GM18873 (cell line): Measurements from ENCODE around the gene CHEK1.
"Not testable (repeated sequence)": the region's sequence is repeated elsewhere in the genome, so short reads cannot be mapped to it uniquely, and the experiment has no call there.

Experiments used
- ATAC-seq: cut with Tn5 transposase; IDR thresholded peaks from one replicate; pipeline ENCODE4 v1.9.1; 2021; ENCODE audit warnings: mild to moderate bottlenecking, moderate library complexity, moderate number of reproducible peaks; ENCODE audit not compliant: unreplicated experiment, low FRiP score

The CHEK1 gene

DNA sequence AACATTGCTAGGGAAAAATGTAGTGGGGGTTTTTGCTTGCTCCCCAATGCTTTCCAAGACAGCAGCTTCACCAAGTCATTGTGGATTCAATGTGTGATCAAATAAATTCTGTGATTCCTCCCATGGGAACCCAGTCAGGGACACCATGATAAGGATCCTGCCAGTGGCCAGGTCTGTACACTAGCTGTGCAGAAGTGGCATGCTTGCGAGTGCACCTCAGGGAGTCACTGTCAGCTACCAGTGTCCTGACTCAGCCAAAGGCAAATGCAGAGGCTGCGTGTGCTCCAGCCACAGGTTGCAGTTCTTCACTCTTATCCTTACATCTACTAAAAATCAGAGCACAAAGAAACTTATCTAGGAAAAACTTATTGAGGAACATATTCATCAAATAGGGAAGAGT, 65.0 kb downstream of the CHEK1 start:
- ATAC-seq = no peak

DNA sequence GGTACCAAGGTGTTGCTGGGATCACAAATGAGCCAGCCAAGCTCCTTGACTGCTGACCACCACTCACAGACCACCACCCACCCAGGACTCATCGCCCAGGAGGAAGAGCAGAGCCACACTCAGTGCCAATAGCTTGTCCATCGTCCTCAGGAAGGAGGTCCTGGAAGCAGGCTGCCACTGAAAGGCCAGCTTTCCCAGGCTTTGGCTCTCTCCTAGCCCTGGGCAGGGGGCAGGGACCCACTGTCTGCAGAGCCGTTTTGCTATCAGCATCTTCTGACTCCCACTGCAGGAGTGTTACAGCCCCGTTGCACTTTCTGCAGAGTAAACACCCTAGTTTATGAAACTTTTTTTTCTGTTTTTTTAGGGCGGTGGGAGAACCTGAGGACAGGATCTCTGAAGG, 67.9 kb downstream of the CHEK1 start:
- ATAC-seq = no peak

DNA sequence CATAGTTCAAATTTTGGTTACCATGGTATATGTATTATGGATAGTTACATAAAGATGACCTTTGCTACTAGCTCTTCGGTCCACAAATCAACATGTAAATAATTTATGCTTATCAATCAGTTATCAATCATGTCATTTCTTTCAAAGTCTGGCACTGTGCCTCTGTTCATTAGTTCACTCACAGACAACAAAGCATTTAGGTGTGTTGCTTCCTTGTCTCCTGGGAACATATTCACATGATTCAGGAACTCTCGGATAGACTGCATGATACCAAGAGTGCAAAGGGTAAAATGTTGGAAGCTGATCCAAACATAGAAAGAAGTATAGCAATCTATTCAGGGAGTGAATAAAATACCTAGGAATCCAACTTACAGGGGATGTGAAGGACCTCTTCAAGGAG, 70.0 kb downstream of the CHEK1 start:
- no peak for ATAC-seq

DNA sequence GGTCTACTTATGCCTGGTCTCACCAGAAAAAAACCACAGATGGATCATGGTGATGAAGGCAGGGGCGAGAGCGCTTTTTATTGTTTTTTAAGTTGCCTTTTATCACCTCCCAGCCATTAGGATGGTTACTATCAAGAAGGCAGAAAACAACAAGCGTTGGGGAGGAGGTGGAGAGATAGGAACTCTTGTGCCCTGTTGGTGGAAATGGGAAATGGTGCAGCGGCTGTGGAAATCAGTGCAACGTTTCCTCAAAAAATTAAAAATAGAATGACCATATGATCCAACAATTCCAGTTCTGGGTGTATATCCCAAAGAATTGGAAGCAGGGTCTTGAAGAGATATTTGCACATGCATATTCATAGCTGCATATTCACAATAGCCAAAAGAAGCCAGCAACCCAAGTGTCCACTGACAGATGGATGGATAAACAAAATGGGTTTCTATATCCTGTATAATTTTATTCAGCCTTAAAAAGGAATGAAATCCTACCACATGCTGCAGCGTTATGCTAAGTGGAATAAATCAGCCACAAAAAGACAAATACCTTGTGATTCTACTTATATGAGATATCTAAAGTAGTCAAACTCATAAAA, 76.2 kb downstream of the CHEK1 start:
- no peak for ATAC-seq

DNA sequence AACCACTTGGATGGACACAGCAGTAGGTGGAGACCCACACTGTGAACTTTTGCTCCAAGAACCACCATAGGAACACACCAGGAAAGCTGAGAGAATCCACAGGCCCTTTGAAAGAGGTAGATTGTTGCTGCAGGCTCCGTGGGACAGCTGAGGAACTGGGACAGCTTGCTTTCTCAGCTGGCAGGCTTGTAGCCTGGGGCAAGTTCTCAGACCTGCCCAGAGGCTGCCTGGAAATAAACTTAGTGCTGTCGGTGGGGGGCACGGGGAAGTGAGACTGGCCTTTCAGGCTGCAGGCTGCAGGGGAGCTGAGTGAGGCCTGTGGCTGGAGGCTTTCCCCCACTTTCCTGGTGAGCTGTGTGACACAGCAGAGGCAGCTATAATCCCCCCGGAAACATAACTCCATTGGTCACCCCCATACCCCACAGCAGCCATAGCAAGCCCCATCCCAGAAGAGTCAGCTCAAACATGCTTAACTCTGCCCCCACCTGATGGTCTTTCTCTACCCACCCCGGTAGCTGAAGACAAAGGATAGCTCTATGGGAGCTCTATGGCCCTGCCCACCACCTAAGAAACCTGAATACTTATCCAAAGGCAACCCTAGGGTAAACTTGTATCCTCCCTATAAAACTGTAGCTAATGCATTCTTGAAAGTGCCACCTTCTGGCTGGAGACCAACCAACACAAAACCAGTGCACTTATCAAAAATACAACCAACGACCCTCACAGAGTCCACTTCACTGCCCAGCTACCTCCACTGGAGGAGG, 77.1 kb downstream of the CHEK1 start:
- ATAC-seq = no peak

DNA sequence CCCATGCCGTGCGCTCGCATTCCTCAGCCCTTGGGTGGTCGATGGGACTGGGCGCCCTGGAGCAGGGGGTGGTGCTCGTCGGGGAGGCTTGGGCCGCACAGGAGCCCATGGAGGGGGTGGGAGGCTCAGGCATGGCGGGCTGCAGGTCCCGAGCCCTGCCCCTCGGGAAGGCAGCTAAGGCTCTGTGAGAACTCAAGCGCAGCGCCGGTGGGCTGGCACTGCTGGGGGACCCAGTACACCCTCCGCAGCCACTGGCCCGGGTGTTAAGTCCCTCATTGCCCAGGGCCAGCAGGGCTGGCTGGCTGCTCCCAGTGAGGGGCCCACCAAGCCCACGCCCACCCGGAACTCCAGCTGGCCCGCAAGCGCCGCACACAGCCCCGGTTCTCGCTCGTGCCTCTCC, 79.7 kb downstream of the CHEK1 start:
- not testable (repeated sequence) for ATAC-seq

DNA sequence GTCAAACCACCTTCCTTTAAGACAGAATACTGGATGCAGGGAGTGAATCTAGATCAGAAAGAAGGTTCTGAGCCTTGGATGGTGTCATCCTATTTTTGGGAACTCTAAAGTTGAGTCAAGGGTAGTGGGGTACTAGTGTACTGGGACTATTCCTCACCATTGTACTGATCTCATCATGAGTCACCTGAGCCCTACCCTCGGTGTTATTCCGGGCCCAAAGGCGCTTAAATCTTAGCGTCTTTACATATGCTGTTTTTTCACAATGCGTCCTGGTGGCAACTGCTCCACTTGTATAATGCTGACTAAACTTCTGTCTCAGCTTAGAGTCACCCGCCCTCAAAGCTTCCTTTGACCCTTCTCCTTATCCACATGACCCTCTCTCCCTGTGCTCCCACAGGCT, 95.8 kb downstream of the CHEK1 start:
- no peak for ATAC-seq

DNA sequence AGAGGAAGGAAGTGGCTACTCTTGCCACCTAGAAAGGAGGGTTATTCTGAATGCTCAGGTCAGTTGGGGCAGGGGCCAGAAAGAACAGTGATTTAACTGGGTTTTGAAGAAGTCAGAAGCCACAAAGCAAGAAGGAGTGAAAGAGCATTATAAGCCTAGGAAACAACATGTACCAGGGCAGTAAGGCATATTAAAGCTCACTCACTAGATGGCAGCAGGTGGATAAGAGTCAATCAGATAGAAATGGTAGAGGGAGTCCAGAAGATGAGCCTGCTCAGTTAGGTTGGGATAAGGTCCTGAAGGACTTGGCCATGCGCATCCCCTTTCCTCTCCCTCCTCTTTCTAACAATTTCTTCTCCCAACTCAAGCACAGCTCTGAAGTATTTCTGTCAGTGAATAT, 99.2 kb downstream of the CHEK1 start:
- ATAC-seq = no peak
